Adrenal gland (tissue), 12 donors: ENCODE results near the gene BSN. TPM values are rescaled to one million over a fixed set of nuclear protein-coding genes. Genes with fewer than 3 reads are reported as not detected.

Experiments used
- DNase-seq, 7 donors: peaks; one replicate each; pipeline ENCODE4 v3.0.0-alpha.2; 2019 to 2020
- H3K27ac ChIP-seq, 5 donors: fragments of 200-600 bp; sonication (generic) in 4 of 5; 1 replicate in 3 of 5; 2 replicates in 2 of 5; pipeline versions ENCODE4 v1.5.1 to v1.8.0; 2016 to 2020; ENCODE audit warnings: mild to moderate bottlenecking in 1 of 5
- H3K27me3 ChIP-seq: fragments of 200-600 bp; 2 replicates; pipeline ENCODE4 v1.8.0; 2021
- H3K36me3 ChIP-seq, 2 donors: fragments of 200-600 bp; replicated peaks in 1 of 2; 1 replicate in 1 of 2; 2 replicates in 1 of 2; pipeline versions ENCODE4 v1.5.1 to v1.8.0; 2018 to 2022
- H3K4me1 ChIP-seq, 2 donors: fragments of 200-600 bp; replicated peaks in 1 of 2; 1 replicate in 1 of 2; 2 replicates in 1 of 2; pipeline versions ENCODE4 v1.5.1 to v1.8.0; 2018 to 2021
- H3K4me3 ChIP-seq, 4 donors: fragments of 200-600 bp; sonication (generic) in 3 of 4; one replicate each; pipeline ENCODE4 v1.5.1; 2016 to 2018
- H3K9me3 ChIP-seq, 3 donors: fragments of 200-600 bp; sonication (generic) in 1 of 3; replicated peaks in 1 of 3; 1 replicate in 2 of 3; 2 replicates in 1 of 3; pipeline versions ENCODE4 v1.5.1 to v1.8.0; 2016 to 2021
- POLR2A ChIP-seq, 2 donors: fragments of 450-650 bp; IDR thresholded peaks; one replicate each; pipeline ENCODE4 v1.6.1; 2017; ENCODE audit warnings: antibody characterized with exemption in 2 of 2, mild to moderate bottlenecking in 2 of 2, moderate library complexity in 1 of 2
- WGBS, 4 donors: extraction: QIAGEN DNeasy Blood & Tissue Kit in 2 of 4; methylation state at CpG; one replicate each; pipeline versions ENCODE4 v1.1.5 to v1.1.7; 2013 to 2017; 5-methylcytosine and 5-hydroxymethylcytosine counted together
- intact Hi-C, 2 donors: fragments of 100-400 bp; cut with DNase I; formaldehyde crosslinking; loops; one replicate each; pipeline versions ENCODE4 v1.14.1 to v1.15.0; 2022 to 2023
- polyA plus RNA-seq, 3 donors: library from polyadenylated mRNA; stranded (reverse); fragments of 200-250 nt in 2 of 3; fragments of 350-450 nt in 1 of 3; fragmentation: Illumina TruSeq in 1 of 3; extraction: RNeasy Lipid Tissue Mini Kit (QIAGEN cat#74804) in 1 of 3; gene quantifications; one replicate each; pipeline ENCODE4 v1.2.3, GENCODE V29; 2013 to 2014
- total RNA-seq, 9 donors: library from RNA; depleted of rRNA in 4 of 9; stranded (reverse); fragments of >200 nt in 4 of 9; fragments of 120-200 nt in 1 of 9; fragmentation: NEBNext Ultra II Directional in 1 of 9; extraction: Animal tissue kit (Norgen Biotek cat#: 25700) in 1 of 9; gene quantifications; one replicate each; pipeline versions ENCODE4 v1.1.0 to v1.2.4, GENCODE V29; 2013 to 2023
- TF ChIP-seq, protein P1 (sequence below), 6 experiments: fragments of 450-650 bp in 4 of 6; fragments of 200-600 bp in 2 of 6; sonication (generic) in 1 of 6; IDR thresholded peaks; 1 replicate in 5 of 6; 2 replicates in 1 of 6; pipeline versions ENCODE4 v1.5.1 to v1.8.0; 2016 to 2021; ENCODE audit warnings: antibody characterized with exemption in 6 of 6, mild to moderate bottlenecking in 2 of 6, moderate library complexity in 1 of 6
- donor health status: healthy with polysubstance abuse.
- donor health status: Bipolar disorder and iron deficiency.
- donor health status: DM: yes; HTN: yes; CAD: no.
- donor health status: DM: no; HTN: no; CAD: no.
- donor health status: DM: no; HTN: no; CAD: no.
- donor health status: DM: yes; HTN: yes; CAD: no.

Gene BSN
- total and polyA plus RNA-seq, 12 donors: 0.27 to 4.6 (median 1.5) TPM

DNA sequence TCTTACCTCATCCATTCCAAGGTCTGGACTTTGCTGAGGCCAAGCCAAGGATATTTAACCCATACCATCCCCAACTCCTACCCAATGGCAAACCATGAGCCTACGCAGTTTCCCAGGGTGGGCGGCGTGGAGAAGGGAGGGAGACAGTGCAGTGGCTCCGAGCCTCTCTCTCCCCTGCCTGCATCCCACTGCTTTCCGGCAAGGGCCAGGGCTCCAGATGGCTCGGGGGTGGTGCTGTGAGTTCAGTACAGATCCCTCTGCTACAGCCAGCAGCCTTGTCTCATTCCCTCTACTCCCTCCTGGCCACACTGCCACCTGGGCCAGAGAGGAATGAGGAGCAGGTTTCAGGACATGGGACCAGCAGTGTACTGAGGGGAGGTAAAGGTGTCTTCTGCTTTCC is 75.6 kb downstream of the BSN start:
- Histone ChIP-seq H3K36me3 (no peaks in the 10 kb centered on the region), H3K4me1 (no peaks in the 10 kb centered on the region), H3K9me3 (no peaks in the 10 kb centered on the region), H3K4me3 (no peak overlapping the region), H3K27ac (no peak overlapping the region), H3K27me3 (no peaks in the 10 kb centered on the region)
- WGBS, 4 donors: 82 to 95% (median 92%) methylated on average over 3 to 6 of the region's 6 CpGs
- no peak for DNase-seq
- TF ChIP-seq, protein P1, sequence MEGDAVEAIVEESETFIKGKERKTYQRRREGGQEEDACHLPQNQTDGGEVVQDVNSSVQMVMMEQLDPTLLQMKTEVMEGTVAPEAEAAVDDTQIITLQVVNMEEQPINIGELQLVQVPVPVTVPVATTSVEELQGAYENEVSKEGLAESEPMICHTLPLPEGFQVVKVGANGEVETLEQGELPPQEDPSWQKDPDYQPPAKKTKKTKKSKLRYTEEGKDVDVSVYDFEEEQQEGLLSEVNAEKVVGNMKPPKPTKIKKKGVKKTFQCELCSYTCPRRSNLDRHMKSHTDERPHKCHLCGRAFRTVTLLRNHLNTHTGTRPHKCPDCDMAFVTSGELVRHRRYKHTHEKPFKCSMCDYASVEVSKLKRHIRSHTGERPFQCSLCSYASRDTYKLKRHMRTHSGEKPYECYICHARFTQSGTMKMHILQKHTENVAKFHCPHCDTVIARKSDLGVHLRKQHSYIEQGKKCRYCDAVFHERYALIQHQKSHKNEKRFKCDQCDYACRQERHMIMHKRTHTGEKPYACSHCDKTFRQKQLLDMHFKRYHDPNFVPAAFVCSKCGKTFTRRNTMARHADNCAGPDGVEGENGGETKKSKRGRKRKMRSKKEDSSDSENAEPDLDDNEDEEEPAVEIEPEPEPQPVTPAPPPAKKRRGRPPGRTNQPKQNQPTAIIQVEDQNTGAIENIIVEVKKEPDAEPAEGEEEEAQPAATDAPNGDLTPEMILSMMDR (IDR thresholded peaks at IDR 0.05): no peak
- no peak for TF ChIP-seq POLR2A (IDR thresholded peaks at IDR 0.05)
- intact Hi-C loops: no loop called here

DNA sequence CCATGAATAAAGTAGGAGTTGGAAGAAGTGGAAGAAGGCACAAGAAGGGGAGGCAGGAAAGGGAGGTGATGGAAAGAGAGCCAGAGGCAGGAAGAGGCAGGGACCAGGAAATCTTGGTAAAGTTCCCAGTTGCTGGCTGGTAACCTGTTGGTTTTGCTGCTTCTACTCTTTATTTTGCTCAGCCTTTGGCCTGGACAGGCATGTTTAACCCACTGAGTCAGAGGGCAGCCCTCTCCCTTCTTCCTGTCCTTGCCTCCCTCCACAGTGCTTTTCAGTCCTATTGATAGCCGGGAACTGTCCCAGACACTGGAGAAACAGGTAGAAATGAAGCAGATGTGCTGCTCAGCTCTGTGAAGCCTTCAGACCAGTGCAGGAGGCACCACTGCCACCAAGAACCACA is 76.5 kb downstream of the BSN start:
- WGBS, 4 donors: 88 to 100% (median 95%) methylated on average over 1 of the region's 1 CpG
- no peak for TF ChIP-seq POLR2A (IDR thresholded peaks at IDR 0.05)
- TF ChIP-seq, protein P1 (IDR thresholded peaks at IDR 0.05): no peak
- no peak overlapping the region for H3K4me3 ChIP-seq
- H3K9me3 ChIP-seq: no peaks in the 10 kb centered on the region
- H3K27me3 ChIP-seq: no peaks in the 10 kb centered on the region
- no peaks in the 10 kb centered on the region for H3K4me1 ChIP-seq
- H3K36me3 ChIP-seq: no peaks in the 10 kb centered on the region
- DNase-seq: no peak
- H3K27ac ChIP-seq: no peak overlapping the region
- intact Hi-C loops: no loop called here

DNA sequence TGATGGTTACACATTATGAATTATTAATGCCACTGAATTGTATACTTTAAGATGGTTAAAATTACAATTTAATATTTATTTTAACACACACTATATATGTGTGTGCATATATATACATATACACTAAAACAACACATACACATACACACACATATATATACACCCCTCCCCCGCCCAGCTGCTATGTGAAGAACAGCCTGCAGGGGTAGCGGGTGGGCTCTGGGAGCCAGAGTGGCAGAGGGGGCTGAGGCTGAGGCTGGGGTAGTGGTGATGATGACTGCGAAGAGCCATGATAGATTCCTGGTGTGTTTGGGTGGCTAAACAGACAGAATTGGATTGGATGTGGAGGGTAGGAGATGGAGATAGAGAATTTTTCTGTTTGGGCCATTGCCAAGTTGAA is 80.5 kb downstream of the BSN start:
- intact Hi-C loops: no loop called here
- Histone ChIP-seq H3K4me1 (peaks cover 5 to 9% of the 10 kb centered on the region in 2 donors), H3K27me3 (no peaks in the 10 kb centered on the region), H3K36me3 (no peaks in the 10 kb centered on the region), H3K9me3 (no peaks in the 10 kb centered on the region), H3K27ac (no peak overlapping the region), H3K4me3 (no peak overlapping the region)
- TF ChIP-seq POLR2A (IDR thresholded peaks at IDR 0.05): no peak
- TF ChIP-seq, protein P1 (IDR thresholded peaks at IDR 0.05): no peak
- 83 to 93% (median 88%) methylated on average over 3 of the region's 3 CpGs for WGBS, 4 donors
- no peak for DNase-seq

DNA sequence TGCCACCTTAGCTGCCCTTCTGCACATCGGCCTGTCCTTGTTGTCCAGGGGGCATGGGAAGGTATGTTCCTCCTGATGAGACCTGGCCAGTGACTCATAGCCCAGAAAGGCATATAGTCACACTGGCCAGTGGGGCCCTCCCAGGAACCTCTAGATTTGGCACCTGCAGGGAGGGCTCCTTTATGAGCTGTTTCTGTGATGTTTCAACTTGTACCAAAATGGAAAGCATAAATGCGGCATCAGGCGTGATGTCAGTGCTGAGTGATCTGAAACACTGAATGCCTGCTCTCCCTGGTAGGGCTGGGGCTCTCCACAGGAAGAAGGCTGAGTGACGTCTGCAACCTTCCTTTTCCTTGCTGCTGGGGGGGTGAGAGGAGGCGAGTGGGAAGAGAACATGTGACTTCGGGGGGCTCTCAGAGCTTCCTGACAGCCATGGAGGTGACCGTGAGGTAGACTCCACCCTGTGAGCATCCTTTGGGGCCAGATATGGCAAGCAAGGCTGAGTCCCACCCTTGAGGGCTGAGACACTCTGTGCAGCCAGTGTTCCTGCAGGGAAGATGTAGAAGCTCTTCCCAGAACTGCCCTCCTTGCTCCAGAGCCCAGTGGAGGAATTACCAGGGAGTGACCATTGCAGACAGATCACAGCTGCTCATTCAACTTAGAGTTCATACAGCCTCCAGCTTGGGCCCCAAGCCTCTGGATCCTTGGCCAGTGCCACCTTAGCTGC is 82.8 kb downstream of the BSN start:
- Histone ChIP-seq H3K27ac (no peak overlapping the region), H3K4me1 (peaks cover 5 to 9% of the 10 kb centered on the region in 2 donors), H3K4me3 (no peak overlapping the region), H3K36me3 (no peaks in the 10 kb centered on the region), H3K27me3 (no peaks in the 10 kb centered on the region), H3K9me3 (no peaks in the 10 kb centered on the region)
- WGBS, 4 donors: 73 to 82% (median 76%) methylated on average over 7 of the region's 7 CpGs
- intact Hi-C loops: no loop called here
- no peak for TF ChIP-seq POLR2A (IDR thresholded peaks at IDR 0.05)
- TF ChIP-seq, protein P1 (IDR thresholded peaks at IDR 0.05): no peak
- no peak for DNase-seq
